Neural cell (in vitro differentiated cells): ENCODE results near the gene SNRK.

Experiments
- CTCF ChIP-seq: fragments of 450-650 bp; IDR thresholded peaks from 2 replicates; pipeline ENCODE4 v1.5.1; 2014; ENCODE audit warnings: antibody characterized with exemption, mild to moderate bottlenecking, moderate library complexity; ENCODE audit not compliant: poor library complexity, severe bottlenecking
- EZH2 ChIP-seq: fragments of 200-600, 300-800 bp; shearing (Covaris generic), sonication (generic); IDR thresholded peaks from 2 replicates; pipeline ENCODE4 v1.6.1; 2014; ENCODE audit warnings: antibody characterized with exemption, low read length, borderline replicate concordance, mild to moderate bottlenecking; ENCODE audit not compliant: insufficient read depth, poor library complexity, severe bottlenecking
- POLR2AphosphoS5 ChIP-seq: IDR thresholded peaks from 2 replicates; pipeline ENCODE4 v1.6.1; 2012
- RAD21 ChIP-seq: fragments of 450-650 bp; conservative IDR thresholded peaks from 2 replicates; pipeline ENCODE4 v1.6.1; 2014; ENCODE audit warnings: antibody characterized with exemption, mild to moderate bottlenecking, moderate library complexity
- SMC3 ChIP-seq: fragments of 450-650 bp; conservative IDR thresholded peaks from 2 replicates; pipeline ENCODE4 v1.6.1; 2014; ENCODE audit warnings: antibody characterized with exemption, mild to moderate bottlenecking, moderate library complexity; ENCODE audit not compliant: poor library complexity

GRCh38 chr3:43287500-43287873, 1.1 kb downstream of the SNRK start:
- TF ChIP-seq CTCF = no peak
- no peak for TF ChIP-seq POLR2AphosphoS5
- no peak for TF ChIP-seq SMC3
- no peak for TF ChIP-seq RAD21
- TF ChIP-seq EZH2 = no peak
